NCI-H2029 (cell line): ENCODE results near the gene TAS1R1.
A peak's percentile ranks its signal among the peaks of the same experiment; 100 is the strongest.

Experiments
- DNase-seq: peaks from one replicate; lab custom pipeline; 2025; lab: John Stamatoyannopoulos, UW

The TAS1R1 gene

GRCh38 chr1:6572653-6573383 is 17.7 kb downstream of the TAS1R1 start:
- DNase-seq = no peak

GRCh38 chr1:6574025-6574620 is 19.0 kb downstream of the TAS1R1 start:
- no peak for DNase-seq

- DNase-seq = no peak
These were observed 19.7 kb downstream of the TAS1R1 start for GRCh38 chr1:6574818-6575217.

GRCh38 chr1:6577831-6578525 is 22.9 kb downstream of the TAS1R1 start:
- no peak for DNase-seq

- DNase-seq = no peak
These were observed 23.7 kb downstream of the TAS1R1 start for GRCh38 chr1:6578624-6579373.

- peak; percentile 95 for DNase-seq
These were observed 24.4 kb downstream of the TAS1R1 start, which contains the start of gene ZBTB48 for GRCh38 chr1:6579374-6580118. TSS of gene ZBTB48 (plus strand) at chr1:6579994. CDS start at chr1:6580610, 616 bp downstream.

GRCh38 chr1:6580119-6580592 is 25.0 kb downstream of the TAS1R1 start:
- DNase-seq = no peak

GRCh38 chr1:6580593-6581409 is 25.7 kb downstream of the TAS1R1 start:
- no peak for DNase-seq

- no peak for DNase-seq
These were observed 26.6 kb downstream of the TAS1R1 start for GRCh38 chr1:6581561-6582305.

- no peak for DNase-seq
These were observed 27.3 kb downstream of the TAS1R1 start for GRCh38 chr1:6582370-6582769.

GRCh38 chr1:6584126-6585080 is 29.3 kb downstream of the TAS1R1 start:
- DNase-seq = no peak

- DNase-seq = no peak
These were observed 30.1 kb downstream of the TAS1R1 start for GRCh38 chr1:6585081-6585722.

GRCh38 chr1:6585841-6586240 is 30.7 kb downstream of the TAS1R1 start:
- DNase-seq = no peak

GRCh38 chr1:6586404-6586816 is 31.3 kb downstream of the TAS1R1 start:
- DNase-seq = no peak

GRCh38 chr1:6587261-6588005 is 32.3 kb downstream of the TAS1R1 start:
- DNase-seq = peak; percentile 72

- no peak for DNase-seq
These were observed 33.2 kb downstream of the TAS1R1 start for GRCh38 chr1:6588128-6588892.
